Spleen (tissue), 7 donors: Measurements from ENCODE around the gene OPCML.

Experiments
- CTCF ChIP-seq, 11 experiments: fragments of 200-600 bp in 7 of 11; fragments of 450-650 bp in 4 of 11; sonication (generic) in 4 of 11; IDR thresholded peaks in 8 of 11; conservative IDR thresholded peaks in 3 of 11; 1 replicate in 7 of 11; 2 replicates in 4 of 11; pipeline versions ENCODE4 v1.4.0 to v1.8.0; 2016 to 2021; ENCODE audit warnings: antibody characterized with exemption in 11 of 11, inconsistent platforms in 4 of 11, mild to moderate bottlenecking in 1 of 11
- POLR2A ChIP-seq, 3 donors: fragments of 450-650 bp; IDR thresholded peaks; one replicate each; pipeline ENCODE4 v1.5.1; 2017; ENCODE audit warnings: antibody characterized with exemption in 3 of 3, mild to moderate bottlenecking in 1 of 3
- POLR2AphosphoS5 ChIP-seq, 3 donors: sonication (generic); formaldehyde crosslinking; IDR thresholded peaks; one replicate each; pipeline ENCODE4 v1.5.1; 2017; ENCODE audit warnings: antibody characterized with exemption in 3 of 3
- donor health status: DM: no; HTN: no; CAD: no; lungs with moderate emphysema.
- donor health status: DM: no; HTN: no; CAD: no.
- donor health status: DM: no; HTN: no; CAD: no.

- TF ChIP-seq POLR2A (IDR thresholded peaks at IDR 0.05) (no peak), CTCF (IDR thresholded peaks at IDR 0.05 in 8 of 11, conservative IDR thresholded peaks at IDR 0.05 in 3 of 11) (no peak), POLR2AphosphoS5 (IDR thresholded peaks at IDR 0.05) (no peak)
These were observed 1065.3 kb downstream of the OPCML start for GRCh38 chr11:132466983-132467382.
